Temporal lobe (tissue), 2 donors: ENCODE measurements around the gene BCL2L13. TPM values are rescaled to one million over a fixed set of nuclear protein-coding genes. Genes with fewer than 3 reads are reported as not detected.

ENCODE experiments used
- small RNA-seq: library from RNA; depleted of rRNA; stranded (forward); fragments of <200 nt; gene quantifications from one replicate; pipeline ENCODE3, GENCODE V24; 2014; ENCODE audit warnings: low replicate concordance
- total RNA-seq: library from RNA; depleted of rRNA; stranded (reverse); fragments of >200 nt; gene quantifications from one replicate; pipeline ENCODE4 v1.2.3, GENCODE V29; 2014

Gene BCL2L13
- total RNA-seq, 1 donor from 2014 or later: 27.0 TPM

Small RNA genes within 50 kb of the gene (small RNA-seq; reads per million reads assigned to genes)
- not detected for gene MIR3198-1

Other genes starting within 250 kb of the BCL2L13 start
- gene SLC25A18, start 75.3 kb upstream of the BCL2L13 start, total RNA-seq: 5.4 TPM
- 80.6 TPM for gene ATP6V1E1, start 10.0 kb upstream of the BCL2L13 start, total RNA-seq
- gene BID, start 135.7 kb downstream of the BCL2L13 start, total RNA-seq: 39.8 TPM